IMR-90 (cell line): ENCODE results near the gene SLAMF8. TPM values are rescaled to one million over a fixed set of nuclear protein-coding genes. Genes with fewer than 3 reads are reported as not detected.

Experiments used
- ATAC-seq: fragments of 200-7000 bp; cut with Tn5 transposase; 2 replicates; pipeline ENCODE4 v1.9.1; 2020; ENCODE audit warnings: low read depth, mild to moderate bottlenecking, moderate library complexity
- BruUV-seq: library from RNA; stranded (reverse); fragments of 400-500 nt; replicated peaks from 2 replicates; lab custom pipeline; 2021; lab: Mats Ljungman, UMichigan
- CTCF ChIA-PET: fragments of 300-600 bp; formaldehyde crosslinking; extraction: SDS; loops from one replicate; lab custom pipeline; 2021; ENCODE audit warnings: antibody characterized with exemption; lab: Yijun Ruan, JAX
- POLR2A ChIA-PET: fragments of 300-600 bp; sonication (Branson Sonifier 250); formaldehyde crosslinking; loops from one replicate; lab custom pipeline; 2022; ENCODE audit warnings: antibody characterized with exemption; ENCODE audit not compliant: unreplicated experiment; lab: Charles Lee
- DNase-seq: peaks from one replicate; pipeline ENCODE4 v3.0.0; 2013
- H2AFZ ChIP-seq: replicated peaks from 2 replicates; pipeline ENCODE3; 2013; ENCODE audit warnings: low read length, mild to moderate bottlenecking; ENCODE audit not compliant: poor library complexity
- H2AK5ac ChIP-seq: 2 replicates; pipeline ENCODE4 v1.6.1; 2013; ENCODE audit warnings: low read depth, low read length, inconsistent platforms
- H2AK9ac ChIP-seq: replicated peaks from 2 replicates; pipeline ENCODE3; 2013; ENCODE audit warnings: mild to moderate bottlenecking, low read depth, low read length, moderate library complexity; ENCODE audit not compliant: poor library complexity
- H2BK120ac ChIP-seq: 2 replicates; pipeline ENCODE4 v1.6.1; 2013; ENCODE audit warnings: low read depth, low read length, inconsistent platforms
- H2BK15ac ChIP-seq: 3 replicates; pipeline ENCODE4 v1.6.1; 2013; ENCODE audit warnings: low read depth, low read length, inconsistent platforms
- H2BK20ac ChIP-seq: 2 replicates; pipeline ENCODE4 v1.6.1; 2013; ENCODE audit warnings: low read depth, mild to moderate bottlenecking, inconsistent platforms, low read length, moderate library complexity
- H2BK5ac ChIP-seq: 2 replicates; pipeline ENCODE4 v1.6.1; 2013; ENCODE audit warnings: mild to moderate bottlenecking, low read depth, low read length, inconsistent platforms; ENCODE audit not compliant: poor library complexity, severe bottlenecking
- H3K14ac ChIP-seq: replicated peaks from 2 replicates; pipeline ENCODE4 v1.6.1; 2013; ENCODE audit warnings: low read depth, low read length, inconsistent platforms
- H3K18ac ChIP-seq: 2 replicates; pipeline ENCODE4 v1.6.1; 2013; ENCODE audit warnings: low read depth, low read length, control low read depth
- H3K23ac ChIP-seq: 2 replicates; pipeline ENCODE4 v1.6.1; 2013; ENCODE audit warnings: low read depth, low read length, inconsistent platforms
- H3K27ac ChIP-seq: 2 replicates; pipeline ENCODE4 v1.5.1; 2013; ENCODE audit warnings: mild to moderate bottlenecking, control low read depth, low read length; ENCODE audit not compliant: insufficient read depth
- H3K27me3 ChIP-seq: 2 replicates; pipeline ENCODE4 v1.6.1; 2013; ENCODE audit warnings: low read length; ENCODE audit not compliant: control insufficient read depth, insufficient read depth
- H3K36me3 ChIP-seq: 2 replicates; pipeline ENCODE4 v1.6.1; 2013; ENCODE audit warnings: low read length, mixed read lengths; ENCODE audit not compliant: control insufficient read depth, insufficient read depth
- H3K4ac ChIP-seq: 2 replicates; pipeline ENCODE4 v1.6.1; 2013; ENCODE audit warnings: low read depth, low read length, inconsistent platforms
- H3K4me1 ChIP-seq: 2 replicates; pipeline ENCODE4 v1.6.1; 2013; ENCODE audit warnings: low read length, mixed read lengths; ENCODE audit not compliant: control insufficient read depth, insufficient read depth
- H3K4me2 ChIP-seq: 2 replicates; pipeline ENCODE4 v1.6.1; 2013; ENCODE audit warnings: low read depth, mild to moderate bottlenecking, control low read depth, low read length, moderate library complexity
- H3K4me3 ChIP-seq: 2 replicates; pipeline ENCODE4 v1.5.1; 2013; ENCODE audit warnings: low read depth, mild to moderate bottlenecking, control low read depth, low read length, moderate library complexity; ENCODE audit not compliant: insufficient read depth
- H3K56ac ChIP-seq: 2 replicates; pipeline ENCODE4 v1.6.1; 2013; ENCODE audit warnings: low read length, inconsistent platforms; ENCODE audit not compliant: insufficient read depth; ENCODE audit errors: extremely low read depth
- H3K79me1 ChIP-seq, 2 experiments: 2 replicates each; pipeline ENCODE4 v1.6.1; 2013; ENCODE audit warnings: low read length in 2 of 2, inconsistent platforms in 1 of 2, low read depth in 1 of 2
- H3K9ac ChIP-seq: 2 replicates; pipeline ENCODE4 v1.6.1; 2013; ENCODE audit warnings: low read depth, low read length, control low read depth
- H3K9me1 ChIP-seq: 2 replicates; pipeline ENCODE4 v1.6.1; 2013; ENCODE audit warnings: low read length, inconsistent platforms; ENCODE audit not compliant: insufficient read depth
- H3K9me3 ChIP-seq: 2 replicates; pipeline ENCODE4 v1.6.1; 2013; ENCODE audit warnings: low read length; ENCODE audit not compliant: control insufficient read depth, insufficient read depth
- H4K20me1 ChIP-seq: 2 replicates; pipeline ENCODE4 v1.6.1; 2013; ENCODE audit warnings: low read length, inconsistent platforms; ENCODE audit not compliant: insufficient read depth
- H4K5ac ChIP-seq: 2 replicates; pipeline ENCODE4 v1.6.1; 2013; ENCODE audit warnings: mild to moderate bottlenecking, low read depth, low read length, control low read depth
- H4K8ac ChIP-seq, 2 experiments: 2 replicates each; pipeline ENCODE4 v1.6.1; 2013; ENCODE audit warnings: low read depth in 2 of 2, low read length in 2 of 2, control low read depth in 1 of 2, inconsistent platforms in 1 of 2
- H4K91ac ChIP-seq: 2 replicates; pipeline ENCODE4 v1.6.1; 2013; ENCODE audit warnings: low read depth, low read length, inconsistent platforms; ENCODE audit not compliant: insufficient read depth
- BHLHE40 ChIP-seq: fragments of 150-350 bp; IDR thresholded peaks from 2 replicates; pipeline ENCODE4 v1.6.1; 2016; ENCODE audit warnings: mild to moderate bottlenecking, low read depth, low read length
- CEBPB ChIP-seq: IDR thresholded peaks from 2 replicates; pipeline ENCODE4 v1.6.1; 2012; ENCODE audit warnings: low read depth, low read length, improper control_type of control experiment
- CHD1 ChIP-seq: IDR thresholded peaks from 2 replicates; pipeline ENCODE4 v1.6.1; 2012; ENCODE audit warnings: low read depth, low read length, improper control_type of control experiment
- MAFK ChIP-seq: IDR thresholded peaks from 2 replicates; pipeline ENCODE4 v1.6.1; 2012; ENCODE audit warnings: low read depth, low read length, improper control_type of control experiment
- MXI1 ChIP-seq: IDR thresholded peaks from 2 replicates; pipeline ENCODE4 v1.6.1; 2012; ENCODE audit warnings: low read depth, mild to moderate bottlenecking, low read length, moderate library complexity, borderline replicate concordance
- NFE2L2 ChIP-seq: fragments of 150-350 bp; IDR thresholded peaks from 2 replicates; pipeline ENCODE4 v1.6.1; 2016; ENCODE audit warnings: low read depth, mild to moderate bottlenecking, low read length
- POLR2A ChIP-seq: IDR thresholded peaks from 2 replicates; pipeline ENCODE4 v1.6.1; 2012; ENCODE audit warnings: mild to moderate bottlenecking, low read depth, low read length
- RAD21 ChIP-seq: IDR thresholded peaks from 2 replicates; pipeline ENCODE4 v1.6.1; 2012; ENCODE audit warnings: low read length, improper control_type of control experiment
- RFX5 ChIP-seq: IDR thresholded peaks from 2 replicates; pipeline ENCODE4 v1.8.0; 2012; ENCODE audit warnings: low read depth, mild to moderate bottlenecking, low read length, moderate library complexity
- SMC3 ChIP-seq: fragments of 150-350 bp; IDR thresholded peaks from 2 replicates; pipeline ENCODE4 v1.6.1; 2016; ENCODE audit warnings: low read depth, mild to moderate bottlenecking, antibody characterized with exemption, low read length, moderate library complexity
- WGBS, 2 experiments: methylation state at CpG; one replicate each; pipeline versions ENCODE4 v1.1.5 to v1.1.7; 2013; ENCODE audit warnings: missing lambda C conversion rate in 2 of 2; ENCODE audit not compliant: insufficient read length in 1 of 2; ENCODE audit errors: extremely low coverage in 2 of 2; 5-methylcytosine and 5-hydroxymethylcytosine counted together
- dilution Hi-C: fragments of 300-500 bp; cut with HindIII; formaldehyde crosslinking; loops from one replicate; pipeline ENCODE4 v1.14.3; 2018; ENCODE audit warnings: low sequenced_read_pairs; ENCODE audit not compliant: unreplicated experiment
- in situ Hi-C: fragments of 300-500 bp; cut with MboI; formaldehyde crosslinking; loops from 3 replicates; pipeline ENCODE4 v1.14.3; 2019; ENCODE audit warnings: low sequenced_read_pairs, inconsistent platforms, mixed read lengths
- intact Hi-C: fragments of 100-400 bp; cut with micrococcal nuclease; formaldehyde crosslinking; loops from 2 replicates; pipeline ENCODE4 v1.10.0; 2022
- polyA plus RNA-seq, 3 experiments: library from polyadenylated mRNA; depleted of rRNA; stranded (reverse); fragments of >200 nt; gene quantifications; 2 replicates each; pipeline ENCODE4 v1.2.3, GENCODE V29; 2012; ENCODE audit warnings: low replicate concordance in 1 of 3
- total RNA-seq: library from RNA; depleted of rRNA; stranded (reverse); fragments of >200 nt; gene quantifications from 2 replicates; pipeline ENCODE4 v1.2.3, GENCODE V29; 2012
- TF ChIP-seq, protein P1 (sequence below): conservative IDR thresholded peaks from 2 replicates; pipeline ENCODE4 v1.5.1; 2012; ENCODE audit warnings: mild to moderate bottlenecking, low read depth, low read length, improper control_type of control experiment
- TF ChIP-seq, protein P2 (sequence below): fragments of 150-350 bp; IDR thresholded peaks from 2 replicates; pipeline ENCODE4 v1.6.1; 2017; ENCODE audit warnings: mild to moderate bottlenecking, antibody characterized with exemption, low read length, low read depth

The SLAMF8 gene
- total and polyA plus RNA-seq, 2 of the 4 experiments (the other 2 are of a cell fraction), result 0.07 TPM; not detected in 1

DNA sequence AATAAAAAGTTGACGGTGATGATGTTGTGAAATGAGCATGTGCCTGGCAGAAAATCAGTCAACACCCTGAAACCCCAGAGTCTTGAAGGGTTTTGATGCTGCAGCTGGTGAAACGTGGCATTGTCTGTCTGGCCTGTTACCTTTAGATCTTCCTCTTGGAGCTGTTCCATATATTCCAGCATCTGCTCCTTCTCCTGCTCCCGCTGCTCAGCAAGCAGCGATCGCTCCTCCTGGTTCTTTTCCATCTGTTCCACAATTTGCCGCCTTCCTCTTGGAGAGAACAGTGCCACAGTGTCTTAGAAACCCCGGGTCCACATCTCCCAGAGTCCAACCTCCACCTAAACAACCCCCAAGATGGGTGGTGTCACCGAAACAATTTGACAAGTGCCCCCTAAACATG, 57.6 kb downstream of the SLAMF8 start:
- H2AK9ac ChIP-seq, result no peak overlapping the region
- no peak overlapping the region for H3K14ac ChIP-seq
- no peak overlapping the region for H3K18ac ChIP-seq
- H2AK5ac ChIP-seq, result no peak overlapping the region
- no peak overlapping the region for H2BK20ac ChIP-seq
- 95% methylated on average over 4 of the region's 8 CpGs; no CpG with 5 or more reads in 1 of the 2 experiments for WGBS, 2 experiments
- no peak for DNase-seq
- no peaks in the 10 kb centered on the region for H3K36me3 ChIP-seq
- no peaks in the 10 kb centered on the region for H4K20me1 ChIP-seq
- H3K27me3 ChIP-seq, result no peaks in the 10 kb centered on the region
- H3K9me3 ChIP-seq, result no peaks in the 10 kb centered on the region
- H4K91ac ChIP-seq, result no peak overlapping the region
- in situ Hi-C loops, result loop anchor here (25.0 kb wide), 1 partner anchor 672 kb away; the partner anchor contains the start of gene ACKR1
- H3K4ac ChIP-seq, result no peak overlapping the region
- H3K9me1 ChIP-seq, result peaks cover 18% of the 10 kb centered on the region
- H3K9ac ChIP-seq, result no peak overlapping the region
- H3K23ac ChIP-seq, result no peak overlapping the region
- H4K8ac ChIP-seq, result no peak overlapping the region
- ATAC-seq, result no peak
- no peak overlapping the region for H2AFZ ChIP-seq
- TF ChIP-seq, protein P1, sequence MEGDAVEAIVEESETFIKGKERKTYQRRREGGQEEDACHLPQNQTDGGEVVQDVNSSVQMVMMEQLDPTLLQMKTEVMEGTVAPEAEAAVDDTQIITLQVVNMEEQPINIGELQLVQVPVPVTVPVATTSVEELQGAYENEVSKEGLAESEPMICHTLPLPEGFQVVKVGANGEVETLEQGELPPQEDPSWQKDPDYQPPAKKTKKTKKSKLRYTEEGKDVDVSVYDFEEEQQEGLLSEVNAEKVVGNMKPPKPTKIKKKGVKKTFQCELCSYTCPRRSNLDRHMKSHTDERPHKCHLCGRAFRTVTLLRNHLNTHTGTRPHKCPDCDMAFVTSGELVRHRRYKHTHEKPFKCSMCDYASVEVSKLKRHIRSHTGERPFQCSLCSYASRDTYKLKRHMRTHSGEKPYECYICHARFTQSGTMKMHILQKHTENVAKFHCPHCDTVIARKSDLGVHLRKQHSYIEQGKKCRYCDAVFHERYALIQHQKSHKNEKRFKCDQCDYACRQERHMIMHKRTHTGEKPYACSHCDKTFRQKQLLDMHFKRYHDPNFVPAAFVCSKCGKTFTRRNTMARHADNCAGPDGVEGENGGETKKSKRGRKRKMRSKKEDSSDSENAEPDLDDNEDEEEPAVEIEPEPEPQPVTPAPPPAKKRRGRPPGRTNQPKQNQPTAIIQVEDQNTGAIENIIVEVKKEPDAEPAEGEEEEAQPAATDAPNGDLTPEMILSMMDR, result no peak
- TF ChIP-seq MXI1, result no peak
- no peak for TF ChIP-seq BHLHE40
- no peak for TF ChIP-seq RFX5
- TF ChIP-seq MAFK, result no peak
- no peak for TF ChIP-seq CEBPB
- no peak for TF ChIP-seq RAD21
- TF ChIP-seq CHD1, result no peak
- no peak for TF ChIP-seq POLR2A
- no peak for TF ChIP-seq NFE2L2
- TF ChIP-seq SMC3, result no peak
- TF ChIP-seq, protein P2, sequence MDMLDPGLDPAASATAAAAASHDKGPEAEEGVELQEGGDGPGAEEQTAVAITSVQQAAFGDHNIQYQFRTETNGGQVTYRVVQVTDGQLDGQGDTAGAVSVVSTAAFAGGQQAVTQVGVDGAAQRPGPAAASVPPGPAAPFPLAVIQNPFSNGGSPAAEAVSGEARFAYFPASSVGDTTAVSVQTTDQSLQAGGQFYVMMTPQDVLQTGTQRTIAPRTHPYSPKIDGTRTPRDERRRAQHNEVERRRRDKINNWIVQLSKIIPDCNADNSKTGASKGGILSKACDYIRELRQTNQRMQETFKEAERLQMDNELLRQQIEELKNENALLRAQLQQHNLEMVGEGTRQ, result no peak
- dilution Hi-C loops, result loop anchor here (25.0 kb wide), 1 partner anchor 97 kb away; the partner anchor contains the start of gene DUSP23
- H3K56ac ChIP-seq, result no peak overlapping the region
- H3K4me3 ChIP-seq, result no peak overlapping the region
- no peaks in the 10 kb centered on the region for H3K79me1 ChIP-seq
- H3K27ac ChIP-seq, result no peak overlapping the region
- no peak overlapping the region for H2BK5ac ChIP-seq
- H2BK120ac ChIP-seq, result no peak overlapping the region
- no peak overlapping the region for H2BK15ac ChIP-seq
- no peak overlapping the region for H3K4me2 ChIP-seq
- H3K4me1 ChIP-seq, result peaks cover 16% of the 10 kb centered on the region
- POLR2A ChIA-PET, result no interaction called here
- no peak overlapping the region for H4K5ac ChIP-seq
- intact Hi-C loops, result no loop called here
- CTCF ChIA-PET, result interaction anchor here (2.7 kb wide), 1 partner anchor 85 kb away, joined by 13 read pairs; no protein-coding TSS in a partner anchor
- BruUV-seq, result no TSS peak
